OCI-M1 (cell line): ENCODE data around the gene MCM5.
A peak's percentile ranks its signal among the peaks of the same experiment; 100 is the strongest.
"Not testable (repeated sequence)": the region's sequence is repeated elsewhere in the genome, so short reads cannot be mapped to it uniquely, and the experiment has no call there.

Experiments used
- DNase-seq: peaks from one replicate; lab custom pipeline; 2025; lab: John Stamatoyannopoulos, UW

The MCM5 gene

DNA sequence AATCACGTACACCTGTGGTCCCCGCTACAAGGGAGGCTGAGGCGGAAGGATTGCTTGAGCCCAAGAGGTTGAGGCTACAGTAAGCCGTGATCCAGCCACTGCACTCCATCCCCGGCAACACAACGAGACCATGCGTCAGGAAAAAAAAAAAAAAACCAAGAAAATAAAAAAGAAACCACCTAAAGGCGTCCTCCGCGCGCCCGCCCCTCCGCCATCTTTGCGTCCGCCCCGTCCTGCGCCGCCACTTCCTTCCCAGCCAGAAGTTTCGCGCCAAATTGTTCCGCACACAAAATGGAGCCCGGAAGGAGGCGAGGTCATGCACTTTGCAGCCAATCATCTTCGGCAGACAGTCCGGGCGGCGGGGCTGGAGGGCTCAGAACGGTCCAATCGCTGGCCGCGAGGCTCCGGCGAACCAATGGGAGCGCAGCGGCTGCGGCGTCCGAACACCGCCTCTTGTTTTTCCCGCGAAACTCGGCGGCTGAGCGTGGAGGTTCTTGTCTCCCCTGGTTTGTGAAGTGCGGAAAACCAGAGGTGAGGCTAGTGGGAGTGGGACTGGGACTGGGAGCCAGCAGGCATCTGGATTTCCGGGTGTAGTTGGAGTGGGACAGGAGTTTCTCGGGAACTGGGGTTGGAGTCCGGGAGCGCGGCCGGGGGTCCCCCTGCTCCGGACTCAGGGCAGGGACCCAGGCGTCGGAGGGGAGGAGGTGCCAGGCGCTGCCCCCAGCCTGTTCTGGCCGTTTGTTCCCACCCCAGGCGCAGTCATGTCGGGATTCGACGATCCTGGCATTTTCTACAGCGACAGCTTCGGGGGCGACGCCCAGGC lies at the start of gene MCM5:
TSS of gene MCM5 (plus strand) at position 463 of the 823 bp plus-strand sequence. CDS start at position 762, 299 bp downstream.
- peak; percentile 98 for DNase-seq

DNA sequence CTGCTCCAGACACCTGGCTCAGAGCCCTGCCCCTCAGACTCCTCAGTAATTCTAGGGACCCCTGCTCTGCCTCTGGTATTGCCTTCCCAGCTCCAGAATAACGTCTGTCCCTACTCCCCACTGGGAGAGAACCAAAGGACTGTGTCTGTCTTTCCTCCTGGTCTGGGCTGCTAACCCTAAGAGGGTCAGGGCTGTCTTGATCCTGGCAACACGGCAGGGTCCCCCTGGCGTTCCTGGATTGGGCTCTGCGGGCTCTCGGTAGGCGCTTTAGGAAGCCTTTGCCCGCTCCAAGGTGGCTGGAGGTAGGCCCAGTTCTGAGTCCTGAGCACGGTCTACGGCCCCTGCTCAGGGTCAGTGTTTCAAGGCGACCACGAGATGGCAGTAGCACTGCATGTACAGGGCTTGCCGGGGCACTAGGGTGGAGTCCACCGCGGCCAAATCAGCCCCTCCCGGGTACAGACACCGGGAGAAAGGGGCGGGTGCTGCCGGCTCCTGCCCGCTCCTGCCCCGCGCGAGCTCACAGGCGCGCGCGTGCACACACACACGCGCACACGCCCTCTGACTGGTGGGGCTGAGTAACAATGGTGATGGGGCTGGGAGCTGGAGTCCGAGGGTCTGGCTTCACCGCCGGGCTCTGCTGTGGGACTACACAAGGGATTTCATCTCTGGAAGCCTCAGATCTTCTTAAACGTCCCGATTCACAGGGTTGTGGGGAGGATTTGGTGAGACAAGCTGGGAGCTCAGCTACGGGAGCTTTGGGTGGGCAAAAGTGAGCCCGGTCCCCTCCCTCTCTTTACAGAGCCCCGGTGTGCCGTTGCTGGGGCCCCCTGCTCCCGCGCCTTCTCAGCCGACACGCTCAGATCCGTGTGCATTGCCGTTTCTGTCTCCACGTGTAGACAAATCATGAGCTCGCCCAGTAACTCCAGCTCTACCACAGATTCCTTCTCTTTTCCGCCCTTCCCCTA lies 49.1 kb upstream of the MCM5 start:
- peak; percentile 81 for DNase-seq

DNA sequence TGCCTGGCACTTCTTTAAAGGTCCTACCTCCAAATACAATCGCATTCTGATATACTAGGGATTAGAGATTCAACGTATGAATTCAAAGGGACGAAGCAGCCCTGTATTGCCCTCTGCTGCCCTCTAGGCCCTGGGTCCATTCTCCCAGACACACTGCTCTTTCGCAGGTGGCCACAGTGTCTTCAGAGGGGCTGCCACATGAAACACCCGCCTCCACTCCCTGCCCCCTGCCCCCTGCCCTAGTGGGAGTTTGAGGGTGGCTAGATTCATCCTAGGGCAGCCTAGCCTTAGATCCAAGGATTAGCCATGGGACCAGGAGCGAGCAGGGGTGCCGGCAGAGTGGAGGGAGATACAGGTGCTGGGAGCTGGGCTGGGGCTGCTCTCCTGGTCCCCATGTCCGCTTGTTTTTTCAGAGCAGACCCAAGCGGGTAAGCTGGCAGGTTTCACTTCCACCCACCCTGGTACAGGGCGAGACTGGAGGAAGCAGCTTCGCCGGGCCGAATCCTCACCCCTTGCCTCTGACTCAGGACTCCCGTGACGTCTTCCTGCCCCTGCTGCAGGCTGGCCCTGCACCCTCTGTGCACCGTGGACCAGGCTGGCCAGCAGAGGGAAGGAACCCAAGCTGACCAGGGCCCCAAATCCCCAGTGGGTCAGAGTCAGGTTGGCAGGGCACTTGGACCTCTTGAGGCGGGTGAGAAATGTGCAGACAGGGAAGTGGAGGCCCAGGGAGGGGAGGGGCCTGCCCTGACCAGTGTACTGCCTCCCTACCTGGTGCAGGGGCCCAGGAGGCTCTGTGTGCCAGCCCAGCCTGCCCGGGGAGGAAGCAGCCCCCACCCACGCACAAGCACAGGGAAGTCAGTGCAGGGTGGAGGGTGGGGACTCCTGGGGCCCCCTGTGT lies 47.5 kb upstream of the MCM5 start:
- peak; percentile 68 for DNase-seq

DNA sequence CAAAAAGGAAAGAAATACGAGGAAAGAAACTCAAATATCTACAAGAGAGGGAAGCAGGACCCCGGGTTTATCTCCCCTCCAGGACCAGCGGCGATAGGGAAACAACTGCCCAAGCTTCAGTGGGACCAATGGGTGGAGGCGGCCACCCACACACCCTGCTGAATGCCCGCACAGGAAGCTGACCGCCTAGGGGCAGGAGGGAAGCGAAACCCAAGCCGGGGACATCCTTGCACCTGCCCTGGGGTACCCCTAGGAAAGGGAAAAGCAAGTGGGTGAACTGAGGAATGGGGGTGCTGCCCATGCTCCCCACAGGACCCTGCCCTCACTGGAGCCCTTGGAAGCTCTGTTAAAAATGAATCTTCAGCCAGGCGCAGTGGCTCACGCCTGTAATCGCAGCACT lies 46.6 kb upstream of the MCM5 start:
- no peak for DNase-seq

DNA sequence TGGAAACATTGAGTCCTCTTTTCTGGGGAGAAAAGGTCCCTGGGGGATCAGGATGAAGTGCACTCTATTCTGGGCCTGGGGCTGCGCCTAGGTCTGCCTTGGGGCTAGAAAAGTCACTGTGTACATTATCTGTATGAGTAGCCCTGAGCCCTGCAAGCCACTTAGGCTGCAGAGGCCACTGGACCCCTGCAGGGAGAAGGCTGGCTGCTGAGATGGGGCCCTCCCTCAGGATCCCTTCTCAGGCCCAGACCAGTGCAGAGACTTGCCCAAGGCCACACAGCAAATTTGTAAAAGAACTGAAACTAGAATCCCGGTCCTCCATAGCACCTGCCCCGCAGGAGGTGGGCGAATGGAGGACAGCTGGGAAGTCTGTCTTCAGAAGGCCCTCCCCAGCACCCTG lies 45.9 kb upstream of the MCM5 start:
- DNase-seq: no peak

DNA sequence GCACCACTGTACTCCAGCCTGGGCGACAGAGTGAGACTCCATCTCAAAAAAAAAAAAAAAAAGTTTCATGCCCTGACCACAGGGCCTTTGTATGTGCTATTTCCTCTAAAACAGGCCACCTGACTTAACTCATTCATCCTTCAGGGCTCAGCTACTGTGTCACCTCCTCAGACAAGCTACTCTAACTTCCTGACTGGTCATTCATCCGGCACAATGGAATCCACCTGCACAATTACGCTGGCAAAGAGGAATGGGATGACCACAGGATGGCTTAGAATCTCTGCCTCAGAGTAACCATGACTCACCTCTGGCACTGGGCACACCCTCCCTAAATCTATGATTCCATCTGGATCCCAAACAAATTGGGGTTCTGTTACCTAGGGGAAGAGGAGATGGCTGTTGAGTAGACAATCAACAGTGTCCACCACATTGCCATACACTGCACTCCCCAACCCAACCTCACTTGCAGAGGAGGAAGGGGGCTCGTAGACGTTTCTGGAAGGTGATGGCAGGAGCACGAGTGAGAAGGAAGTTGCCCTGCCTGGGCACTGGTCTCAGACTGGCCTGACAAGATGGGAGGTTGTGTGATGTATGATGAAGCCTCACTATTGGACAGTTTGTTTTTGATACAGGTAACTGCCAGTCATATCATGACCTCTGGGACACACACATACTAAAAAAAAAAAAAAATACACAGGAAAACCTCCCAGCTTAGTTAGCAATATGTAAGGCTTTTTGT lies 41.9 kb upstream of the MCM5 start:
- no peak for DNase-seq

DNA sequence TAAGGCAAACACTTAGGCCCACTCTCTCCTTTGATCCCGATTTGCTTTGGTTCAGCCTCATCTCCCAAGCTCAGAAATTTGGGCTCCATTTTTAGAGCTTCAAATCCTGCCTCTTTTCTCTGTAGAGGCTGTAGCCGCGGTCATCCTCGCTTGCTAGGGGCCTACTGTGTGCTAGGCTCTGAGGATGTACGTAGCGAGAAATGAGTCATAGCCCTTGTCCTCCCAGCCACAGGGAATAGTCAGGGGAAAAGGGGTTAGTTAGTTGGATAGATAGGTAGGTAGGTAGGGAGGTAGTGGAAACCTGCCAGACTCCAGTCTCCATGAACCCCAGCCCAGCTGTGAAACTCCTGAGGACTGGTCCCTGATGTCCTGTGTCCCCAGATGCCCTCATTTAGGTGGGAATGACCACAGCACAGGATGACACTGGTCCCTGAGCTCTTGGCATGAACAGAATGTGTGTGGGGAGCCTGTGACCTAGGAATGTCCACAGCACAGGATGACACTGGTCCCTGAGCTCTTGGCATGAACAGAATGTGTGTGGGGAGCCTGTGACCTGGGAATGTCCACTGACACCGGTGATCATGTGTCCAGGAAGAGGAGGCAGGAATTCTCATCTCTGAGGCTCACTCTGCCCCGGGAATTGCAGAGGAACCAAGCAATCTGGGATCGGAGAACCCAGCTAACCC lies 40.4 kb upstream of the MCM5 start:
- DNase-seq: no peak

DNA sequence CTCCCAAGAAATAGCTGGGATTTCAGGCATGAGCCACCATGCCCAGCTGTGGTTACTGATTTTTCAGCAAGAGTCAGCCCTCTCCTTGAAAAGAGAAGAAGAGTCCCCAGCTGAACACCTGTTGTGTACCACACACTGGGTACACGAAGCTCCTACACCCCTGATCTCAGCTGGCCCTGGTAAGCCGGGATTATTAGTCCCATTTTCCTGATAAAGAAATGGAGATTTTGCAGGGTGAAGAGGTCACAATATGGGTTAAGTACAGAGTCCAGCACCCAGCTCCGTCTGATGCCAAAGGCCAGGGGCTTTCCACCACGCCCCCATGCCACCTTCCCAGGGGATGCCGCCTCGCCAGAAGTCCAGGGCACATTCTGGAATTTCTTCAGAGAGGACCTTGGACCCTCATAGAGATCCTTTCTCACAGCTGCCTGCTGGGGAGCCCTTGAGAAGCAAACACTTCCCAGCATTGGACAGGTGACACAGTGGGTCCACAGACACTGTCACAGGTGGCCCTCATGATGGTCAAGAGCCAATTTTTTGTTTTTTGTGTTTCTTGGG lies 38.9 kb upstream of the MCM5 start:
- no peak for DNase-seq

DNA sequence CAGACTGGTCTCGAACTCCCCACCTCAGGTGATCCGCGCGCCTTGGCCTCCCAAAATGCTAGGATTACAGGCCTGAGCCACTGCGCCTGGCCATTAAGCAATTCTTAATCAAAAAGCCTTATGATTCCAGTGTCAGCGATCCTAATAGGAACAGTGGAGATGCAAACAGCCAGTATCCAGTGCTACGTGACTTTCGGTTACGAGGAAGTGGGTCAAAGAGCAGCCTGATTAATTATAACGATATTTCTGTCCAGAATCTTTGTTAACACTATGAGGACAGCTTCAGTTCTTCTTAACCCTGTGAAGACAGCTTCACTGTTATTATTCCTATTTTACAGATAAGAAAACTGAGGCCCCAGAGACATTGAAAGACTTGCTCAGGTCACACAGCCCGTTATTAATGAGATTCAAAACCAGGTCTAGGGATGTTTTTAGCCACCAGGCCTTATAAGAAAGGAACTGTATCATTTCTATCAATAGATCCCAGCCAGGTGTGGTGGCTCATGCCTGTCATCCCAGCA lies 36.3 kb upstream of the MCM5 start:
- no peak for DNase-seq

DNA sequence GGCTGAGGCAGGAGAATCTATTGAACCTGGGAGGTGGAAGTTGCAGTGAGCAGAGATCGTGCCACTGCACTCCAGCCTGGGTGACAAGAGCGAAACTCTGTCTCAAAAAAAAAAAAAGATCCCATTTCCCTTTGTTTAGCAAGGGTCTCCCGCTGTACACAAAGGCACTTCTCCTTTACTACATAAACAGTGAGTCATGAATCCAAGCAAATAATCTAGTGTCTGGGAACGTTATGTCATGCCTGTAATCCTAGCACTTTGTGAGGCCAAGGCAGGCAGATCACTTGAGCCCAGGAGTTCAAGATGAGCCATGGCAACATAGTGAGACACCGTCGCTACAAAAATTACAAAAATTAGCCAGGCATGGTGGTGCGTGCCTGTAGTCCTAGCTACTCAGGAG lies 35.7 kb upstream of the MCM5 start:
- DNase-seq: not testable (repeated sequence)

DNA sequence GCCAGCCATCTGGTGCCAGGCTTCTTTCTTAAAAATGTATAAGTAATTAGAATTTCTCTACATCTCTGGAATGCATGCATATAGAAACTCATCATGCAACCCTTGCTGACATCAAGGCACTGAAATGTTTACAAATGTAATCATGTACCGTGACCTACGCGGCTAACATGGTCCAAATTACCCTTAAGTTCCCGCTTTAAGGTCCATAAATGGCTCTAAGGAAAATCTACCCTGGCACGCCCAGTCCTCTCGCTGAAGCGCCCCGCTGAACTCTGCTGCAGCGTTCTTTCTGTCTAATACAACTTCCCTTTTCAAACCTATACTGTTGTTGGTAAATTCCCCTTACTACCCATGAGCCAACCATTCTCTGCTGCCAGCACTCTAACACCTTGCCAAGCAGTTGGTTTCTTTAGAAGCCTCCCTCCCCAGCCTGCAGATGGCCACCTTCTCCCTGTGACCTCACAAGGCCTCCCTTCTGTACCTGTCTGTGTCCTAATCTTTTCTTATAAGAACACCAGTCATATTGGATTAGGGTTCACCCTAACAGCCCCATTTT lies 32.5 kb upstream of the MCM5 start:
- DNase-seq: peak; percentile 66

DNA sequence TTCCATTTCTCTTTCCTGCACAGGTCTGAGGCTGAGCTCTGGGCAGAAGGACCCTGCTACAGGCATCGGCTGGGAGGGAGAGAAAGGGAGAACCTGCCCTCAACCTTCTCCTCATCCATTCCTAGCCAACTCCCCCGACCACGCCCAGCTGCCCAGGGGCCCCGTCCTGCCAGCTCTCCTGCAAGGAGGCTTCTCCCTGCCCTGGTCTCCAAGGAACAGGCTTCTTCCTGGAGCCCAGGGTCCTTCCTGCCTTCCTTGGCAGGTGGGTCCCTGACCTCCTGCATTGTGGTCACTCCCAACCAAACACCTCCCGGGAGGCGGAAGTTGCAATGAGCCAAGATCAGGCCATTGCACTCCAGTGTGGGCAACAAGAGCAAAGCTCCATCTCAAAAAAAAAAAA lies 31.6 kb upstream of the MCM5 start:
- no peak for DNase-seq

DNA sequence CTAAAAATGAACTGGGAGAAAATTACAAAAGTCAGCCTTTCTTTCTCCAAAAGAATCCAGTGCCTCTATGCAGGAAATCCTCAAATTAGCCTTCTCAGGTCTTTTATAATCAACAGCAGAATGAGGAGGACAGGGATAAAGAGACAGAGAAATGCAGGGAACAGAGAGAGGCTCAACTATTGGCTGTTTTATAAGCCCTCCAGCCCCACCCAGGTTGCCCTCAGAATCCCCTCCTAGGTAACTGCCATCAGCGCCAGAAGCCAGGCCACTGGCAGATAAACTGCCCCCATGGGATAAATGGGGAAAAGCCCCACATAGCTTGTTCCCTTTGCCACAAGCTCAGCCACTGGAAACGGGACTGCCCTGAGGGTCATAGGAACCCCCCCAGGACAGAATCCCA lies 29.9 kb upstream of the MCM5 start:
- DNase-seq: no peak

DNA sequence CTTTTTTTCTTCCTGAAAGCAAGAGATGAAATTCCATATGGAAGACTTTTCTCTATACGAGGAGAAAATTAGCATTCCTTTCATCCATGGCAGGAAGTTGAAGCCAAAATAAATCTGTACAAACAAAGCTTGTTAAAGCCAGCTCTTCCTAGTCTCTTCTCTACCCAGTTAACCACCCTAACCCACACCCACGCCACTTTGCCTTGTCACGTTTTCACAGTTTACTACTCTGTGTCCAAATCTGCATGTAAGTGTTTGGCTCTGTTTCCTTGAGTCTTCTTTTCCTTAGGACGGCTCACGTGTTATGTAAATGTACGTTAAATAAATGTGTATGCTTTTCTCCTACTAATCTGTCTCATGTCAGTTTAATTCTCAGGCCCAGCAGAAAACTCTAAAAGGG lies 26.2 kb upstream of the MCM5 start:
- DNase-seq: no peak

DNA sequence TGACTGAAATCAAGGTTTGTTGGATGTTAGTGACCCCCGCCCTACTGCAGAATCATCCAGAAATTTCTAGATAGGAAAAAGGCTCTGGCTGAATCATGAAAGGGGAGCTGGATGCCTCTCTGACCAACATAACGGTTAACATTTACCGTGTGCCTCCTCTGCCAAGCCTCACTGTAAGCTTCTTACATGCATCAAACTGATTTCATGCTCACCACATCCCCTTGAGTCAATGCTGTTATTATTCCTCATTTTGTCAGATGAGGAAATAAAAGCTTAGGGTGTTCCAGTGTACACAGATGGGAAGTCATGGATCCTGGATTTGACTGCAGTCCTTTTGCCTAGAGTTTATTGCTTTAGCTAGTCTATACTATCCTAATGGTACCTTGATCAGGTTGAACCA lies 24.9 kb upstream of the MCM5 start:
- no peak for DNase-seq

DNA sequence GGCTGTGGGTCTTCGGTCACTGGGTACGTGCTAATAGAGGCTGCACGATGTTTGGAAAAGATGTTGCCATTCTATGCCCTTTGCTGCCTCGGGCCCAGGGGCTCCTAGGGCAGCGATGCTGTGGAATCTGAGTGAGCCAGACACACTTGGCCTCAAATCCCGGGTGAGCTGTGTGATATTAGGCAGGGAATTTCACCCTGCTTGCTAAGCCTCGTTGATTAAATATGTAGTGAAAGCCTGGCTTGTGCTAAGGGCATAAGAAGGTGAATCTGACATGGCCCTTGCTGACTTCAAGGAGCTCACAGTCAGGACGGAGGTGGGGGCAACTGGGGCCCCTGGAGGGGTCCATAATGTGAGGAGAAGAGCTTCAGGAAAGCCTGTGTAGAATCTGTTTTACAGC lies 24.4 kb upstream of the MCM5 start:
- no peak for DNase-seq

DNA sequence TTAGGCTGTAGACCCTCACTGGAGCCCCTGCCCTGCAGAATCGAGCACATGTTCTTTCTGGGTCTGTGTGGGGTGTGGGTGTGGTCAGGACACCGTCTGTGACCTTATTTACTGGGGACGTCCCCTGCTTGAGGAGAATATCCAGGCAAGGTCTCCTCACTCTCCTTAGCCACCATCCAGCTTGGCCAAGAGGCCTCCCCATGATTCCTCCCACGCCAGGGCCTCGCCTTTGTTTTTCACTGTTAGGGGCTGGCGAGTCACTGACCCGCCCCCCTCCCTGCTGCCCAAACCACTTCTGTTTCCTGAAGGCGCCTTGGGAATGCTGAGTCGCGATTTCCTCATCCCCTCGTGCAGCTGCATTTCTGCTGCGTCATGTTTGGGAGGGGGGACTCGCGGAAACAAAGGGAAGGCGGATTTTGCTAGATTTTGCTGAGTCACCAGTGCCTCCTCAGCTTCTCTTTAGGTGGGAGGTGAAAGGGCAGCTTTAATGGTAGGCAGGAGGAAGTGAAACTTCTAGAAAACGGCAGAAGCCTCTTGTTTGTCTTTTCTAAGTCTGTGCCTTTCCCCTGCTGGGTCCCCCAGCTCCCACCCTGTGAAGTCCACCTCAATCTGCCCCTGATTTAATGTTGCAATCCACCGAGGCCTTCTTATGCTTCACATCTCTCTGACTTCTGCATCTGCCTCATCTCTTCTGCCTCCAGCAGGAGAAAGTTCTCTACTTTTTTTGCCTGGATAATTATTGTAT lies 23.0 kb upstream of the MCM5 start:
- peak; percentile 98 for DNase-seq

DNA sequence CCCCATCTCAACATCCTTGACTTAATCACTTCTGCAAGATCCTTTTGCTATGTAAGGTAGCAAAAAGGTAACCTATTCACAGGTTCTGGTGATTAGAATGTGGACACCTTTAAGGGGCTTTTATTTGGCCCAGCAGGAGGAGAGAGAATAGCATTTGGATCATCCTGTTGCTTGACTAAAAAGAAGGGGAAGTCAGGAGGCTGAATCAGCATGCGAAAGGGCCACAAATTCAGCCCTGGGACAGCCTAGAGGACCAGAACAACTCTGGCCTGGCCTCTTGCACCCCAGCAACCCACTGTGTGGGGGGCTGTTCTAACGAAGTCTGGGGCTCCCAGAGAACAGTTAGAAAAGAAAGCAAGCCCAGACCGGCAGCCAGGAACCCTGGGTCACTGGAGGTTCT lies 22.2 kb upstream of the MCM5 start:
- no peak for DNase-seq

DNA sequence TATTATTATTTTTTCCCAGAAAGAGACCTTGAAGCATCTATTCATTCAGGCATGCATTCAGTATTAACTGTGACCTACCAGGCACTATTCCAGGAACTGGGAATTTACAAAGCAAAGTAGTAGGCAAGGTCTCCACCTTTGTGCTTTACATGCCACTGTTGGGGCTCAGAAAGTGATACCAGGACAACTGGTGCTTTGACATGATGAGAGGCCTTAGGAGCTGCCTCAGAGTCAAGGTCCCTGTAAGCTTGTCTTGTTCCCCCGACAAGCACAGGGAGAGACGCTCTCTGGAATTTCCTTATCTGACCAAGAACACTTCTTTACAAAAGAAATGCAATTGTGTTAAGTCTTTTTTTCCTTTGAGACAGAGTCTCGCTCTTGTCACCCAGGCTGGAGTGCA lies 21.3 kb upstream of the MCM5 start:
- DNase-seq: no peak
